Caco-2 (cell line): ENCODE measurements around the gene KCNN1. TPM values are rescaled to one million over a fixed set of nuclear protein-coding genes. Genes with fewer than 3 reads are reported as not detected.
"Not testable (repeated sequence)": the region's sequence is repeated elsewhere in the genome, so short reads cannot be mapped to it uniquely, and the experiment has no call there.

Source experiments
- BruUV-seq: library from RNA; stranded (reverse); fragments of 400-500 nt; replicated peaks from 2 replicates; lab custom pipeline; 2021; lab: Mats Ljungman, UMichigan
- CTCF ChIA-PET: fragments of 300-600 bp; sonication (Branson Sonifier 250); formaldehyde crosslinking; loops from one replicate; lab custom pipeline; 2022; ENCODE audit warnings: antibody characterized with exemption; lab: Charles Lee
- POLR2A ChIA-PET: fragments of 300-600 bp; sonication (Branson Sonifier 250); formaldehyde crosslinking; loops from one replicate; lab custom pipeline; 2022; ENCODE audit warnings: antibody characterized with exemption; lab: Charles Lee
- DNase-seq, 2 experiments: peaks; one replicate each; pipeline versions ENCODE4 v3.0.0 to v3.0.0-alpha.2; 2020 to 2022
- H3K27me3 ChIP-seq: replicated peaks from 2 replicates; pipeline ENCODE4 v1.6.0; 2011; ENCODE audit warnings: low read length; ENCODE audit not compliant: control insufficient read depth, insufficient read depth
- H3K36me3 ChIP-seq: 2 replicates; pipeline ENCODE4 v1.5.1; 2011; ENCODE audit warnings: low read length; ENCODE audit not compliant: control insufficient read depth, insufficient read depth
- H3K4me1 ChIP-seq: fragments of 250-450 bp; sonication (Bioruptor Pico); 2 replicates; pipeline ENCODE4 v1.5.1; 2020; ENCODE audit warnings: mild to moderate bottlenecking
- H3K4me3 ChIP-seq: 2 replicates; pipeline ENCODE4 v1.5.1; 2011; ENCODE audit warnings: low read depth, mild to moderate bottlenecking, control low read depth, low read length
- H3K9me3 ChIP-seq: fragments of 250-450 bp; sonication (Bioruptor Pico); 2 replicates; pipeline ENCODE4 v1.5.1; 2020; ENCODE audit warnings: mild to moderate bottlenecking, moderate library complexity
- H3K27ac Mint-ChIP-seq: one replicate; pipeline ENCODE4 v1.8.0; 2022; ENCODE audit warnings: mixed read lengths; ENCODE audit not compliant: unreplicated experiment
- H3K27me3 Mint-ChIP-seq: one replicate; pipeline ENCODE4 v1.8.0; 2022; ENCODE audit warnings: mixed read lengths; ENCODE audit not compliant: insufficient read depth, unreplicated experiment
- H3K36me3 Mint-ChIP-seq: one replicate; pipeline ENCODE4 v1.8.0; 2022; ENCODE audit warnings: mild to moderate bottlenecking, mixed read lengths; ENCODE audit not compliant: insufficient read depth, unreplicated experiment
- H3K4me1 Mint-ChIP-seq: one replicate; pipeline ENCODE4 v1.8.0; 2022; ENCODE audit warnings: low read depth, mixed read lengths; ENCODE audit not compliant: unreplicated experiment
- H3K4me3 Mint-ChIP-seq: one replicate; pipeline ENCODE4 v1.8.0; 2022; ENCODE audit warnings: mild to moderate bottlenecking, moderate library complexity, mixed read lengths; ENCODE audit not compliant: unreplicated experiment
- H3K9me3 Mint-ChIP-seq: one replicate; pipeline ENCODE4 v1.8.0; 2022; ENCODE audit warnings: mixed read lengths; ENCODE audit not compliant: unreplicated experiment
- intact Hi-C: fragments of 100-400 bp; cut with micrococcal nuclease; formaldehyde crosslinking; loops from one replicate; pipeline ENCODE4 v1.10.0; 2022; ENCODE audit not compliant: unreplicated experiment
- total RNA-seq: library from RNA; stranded (reverse); gene quantifications from 2 replicates; pipeline ENCODE4 v1.2.3, GENCODE V29; 2022
- TF ChIP-seq, protein P1 (sequence below), 2 experiments: fragments of 200-600 bp in 1 of 2; IDR thresholded peaks; 1 replicate in 1 of 2; 2 replicates in 1 of 2; pipeline versions ENCODE4 v1.5.1 to v1.8.0; 2011 to 2022; ENCODE audit warnings: antibody characterized with exemption in 1 of 2, control low read depth in 1 of 2, inconsistent platforms in 1 of 2, low read depth in 1 of 2, low read length in 1 of 2, mild to moderate bottlenecking in 1 of 2, moderate library complexity in 1 of 2; ENCODE audit not compliant: insufficient read depth in 1 of 2, severe bottlenecking in 1 of 2, unreplicated experiment in 1 of 2

Gene KCNN1
- total RNA-seq, 1 experiment from 2014 or later: not detected

DNA sequence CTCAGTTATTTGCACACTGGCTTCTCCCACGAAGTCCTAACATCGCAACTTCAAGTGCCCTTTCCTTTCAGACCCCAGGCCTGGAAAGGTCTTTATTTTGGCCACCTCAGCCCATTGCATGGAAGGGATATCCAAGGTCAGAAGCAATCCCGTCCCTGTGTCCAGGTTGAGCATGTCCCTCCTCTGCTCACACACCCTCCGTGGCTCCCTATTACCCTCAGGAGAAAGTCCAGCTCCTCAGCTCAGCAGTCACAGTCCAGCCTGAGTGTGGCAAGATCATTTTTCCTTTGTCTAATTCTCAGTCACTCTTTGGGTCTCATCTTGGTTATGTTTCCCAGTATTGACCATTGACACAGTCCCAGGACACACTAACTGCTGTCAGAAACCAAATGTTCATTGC lies 60.2 kb downstream of the KCNN1 start:
- Histone ChIP-seq H3K4me3 (no peak overlapping the region), H3K9me3 (no peaks in the 10 kb centered on the region), H3K4me1 (peaks cover 6% of the 10 kb centered on the region; the same call in 1 of the 2 replicates), H3K27me3 (no peaks in the 10 kb centered on the region), H3K36me3 (no peaks in the 10 kb centered on the region)
- ChIA-PET POLR2A (no interaction called here), CTCF (no interaction called here)
- TF ChIP-seq, protein P1, sequence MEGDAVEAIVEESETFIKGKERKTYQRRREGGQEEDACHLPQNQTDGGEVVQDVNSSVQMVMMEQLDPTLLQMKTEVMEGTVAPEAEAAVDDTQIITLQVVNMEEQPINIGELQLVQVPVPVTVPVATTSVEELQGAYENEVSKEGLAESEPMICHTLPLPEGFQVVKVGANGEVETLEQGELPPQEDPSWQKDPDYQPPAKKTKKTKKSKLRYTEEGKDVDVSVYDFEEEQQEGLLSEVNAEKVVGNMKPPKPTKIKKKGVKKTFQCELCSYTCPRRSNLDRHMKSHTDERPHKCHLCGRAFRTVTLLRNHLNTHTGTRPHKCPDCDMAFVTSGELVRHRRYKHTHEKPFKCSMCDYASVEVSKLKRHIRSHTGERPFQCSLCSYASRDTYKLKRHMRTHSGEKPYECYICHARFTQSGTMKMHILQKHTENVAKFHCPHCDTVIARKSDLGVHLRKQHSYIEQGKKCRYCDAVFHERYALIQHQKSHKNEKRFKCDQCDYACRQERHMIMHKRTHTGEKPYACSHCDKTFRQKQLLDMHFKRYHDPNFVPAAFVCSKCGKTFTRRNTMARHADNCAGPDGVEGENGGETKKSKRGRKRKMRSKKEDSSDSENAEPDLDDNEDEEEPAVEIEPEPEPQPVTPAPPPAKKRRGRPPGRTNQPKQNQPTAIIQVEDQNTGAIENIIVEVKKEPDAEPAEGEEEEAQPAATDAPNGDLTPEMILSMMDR (IDR thresholded peaks at IDR 0.05; ENCODE audit: insufficient read depth in 1 of 2, low read depth in 1 of 2, low read length in 1 of 2, severe bottlenecking in 1 of 2, unreplicated experiment in 1 of 2): no peak
- no peak overlapping the region for H3K27ac Mint-ChIP-seq
- H3K4me1 Mint-ChIP-seq: peaks cover 4% of the 10 kb centered on the region
- H3K4me3 Mint-ChIP-seq: no peak overlapping the region
- no peak for DNase-seq
- H3K27me3 Mint-ChIP-seq: no peaks in the 10 kb centered on the region
- no TSS peak for BruUV-seq
- no peaks in the 10 kb centered on the region for H3K9me3 Mint-ChIP-seq
- no peaks in the 10 kb centered on the region for H3K36me3 Mint-ChIP-seq
- intact Hi-C loops: no loop called here

DNA sequence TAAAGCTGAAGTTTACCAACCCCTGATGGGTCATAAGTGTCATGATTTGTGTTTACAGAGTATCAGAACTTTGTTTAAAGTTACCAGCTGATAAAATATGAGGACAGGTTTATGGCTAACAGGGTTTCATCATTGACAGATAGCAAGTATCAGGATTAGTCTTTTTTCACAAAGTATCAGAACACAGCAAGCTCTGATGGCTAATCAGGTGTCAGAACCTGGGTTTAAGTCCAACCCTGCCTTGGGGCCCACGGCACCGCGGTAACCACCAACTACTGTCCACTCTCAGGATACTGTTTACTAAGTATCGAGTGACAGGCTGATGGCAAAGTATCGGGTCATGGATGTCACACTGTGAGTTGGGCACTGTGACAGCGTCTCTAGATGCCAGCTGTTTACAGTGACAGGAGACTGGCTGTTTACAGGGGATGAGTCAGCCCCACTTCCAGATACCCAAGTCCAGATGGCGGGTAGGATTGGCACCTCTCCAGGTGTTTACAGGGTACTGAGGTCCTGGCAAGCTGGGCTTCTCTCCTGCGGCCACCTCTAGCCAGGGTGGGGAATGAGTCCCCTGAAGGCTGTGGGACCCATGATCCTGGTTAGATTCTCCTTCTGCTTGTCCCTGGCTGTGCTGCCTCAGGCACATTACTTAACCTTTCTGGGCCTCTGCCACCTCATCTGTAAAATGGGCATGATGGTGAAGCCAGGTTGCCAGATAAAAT lies 62.9 kb downstream of the KCNN1 start:
- peak; percentile 56 to 57 for DNase-seq
- H3K9me3 ChIP-seq: no peaks in the 10 kb centered on the region
- H3K4me1 Mint-ChIP-seq: no peaks in the 10 kb centered on the region
- no peaks in the 10 kb centered on the region for H3K9me3 Mint-ChIP-seq
- no peaks in the 10 kb centered on the region for H3K27me3 Mint-ChIP-seq
- TF ChIP-seq, protein P1 (IDR thresholded peaks at IDR 0.05; ENCODE audit: insufficient read depth in 1 of 2, low read depth in 1 of 2, low read length in 1 of 2, severe bottlenecking in 1 of 2, unreplicated experiment in 1 of 2): no peak
- peaks cover 6% of the 10 kb centered on the region; the same call in 1 of the 2 replicates for H3K4me1 ChIP-seq
- BruUV-seq: no TSS peak
- CTCF ChIA-PET: interaction anchor here (0.7 to 1.0 kb wide), 2 partner anchors 28 to 83 kb away, joined by 3 to 10 read pairs; no protein-coding TSS in a partner anchor
- no peaks in the 10 kb centered on the region for H3K36me3 Mint-ChIP-seq
- H3K27me3 ChIP-seq: no peaks in the 10 kb centered on the region
- H3K4me3 Mint-ChIP-seq: peak overlapping the region; percentile 14
- H3K36me3 ChIP-seq: no peaks in the 10 kb centered on the region
- intact Hi-C loops: loop anchor here (1.0 kb wide), 1 partner anchor 29 kb away; no protein-coding TSS in a partner anchor
- no peak overlapping the region for H3K27ac Mint-ChIP-seq
- H3K4me3 ChIP-seq: no peak overlapping the region
- POLR2A ChIA-PET: interaction anchor here (0.5 to 1.2 kb wide), 4 partner anchors 29 to 252 kb away, joined by 3 to 5 read pairs (median 3); partner anchors contain the start of genes CCDC124 and JUND

DNA sequence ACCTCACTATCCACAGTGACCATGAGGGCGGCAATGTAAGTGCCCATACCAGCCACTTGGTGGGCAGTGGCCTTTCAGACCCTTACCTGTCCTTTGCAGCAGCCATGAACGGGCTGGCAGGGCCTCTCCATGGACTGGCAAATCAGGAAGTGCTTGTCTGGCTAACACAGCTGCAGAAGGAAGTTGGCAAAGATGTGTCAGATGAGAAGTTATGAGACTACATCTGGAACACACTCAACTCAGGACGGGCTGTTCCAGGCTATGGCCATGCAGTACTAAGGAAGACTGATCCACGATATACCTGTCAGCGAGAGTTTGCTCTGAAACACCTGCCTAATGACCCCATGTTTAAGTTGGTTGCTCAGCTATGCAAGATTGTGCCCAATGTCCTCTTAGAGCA lies 64.5 kb downstream of the KCNN1 start:
- not testable (repeated sequence) for H3K27ac Mint-ChIP-seq, H3K4me3 Mint-ChIP-seq
- CTCF ChIA-PET: interaction anchor here (0.5 kb wide), 1 partner anchor 56 kb away, joined by 3 read pairs; no protein-coding TSS in a partner anchor

DNA sequence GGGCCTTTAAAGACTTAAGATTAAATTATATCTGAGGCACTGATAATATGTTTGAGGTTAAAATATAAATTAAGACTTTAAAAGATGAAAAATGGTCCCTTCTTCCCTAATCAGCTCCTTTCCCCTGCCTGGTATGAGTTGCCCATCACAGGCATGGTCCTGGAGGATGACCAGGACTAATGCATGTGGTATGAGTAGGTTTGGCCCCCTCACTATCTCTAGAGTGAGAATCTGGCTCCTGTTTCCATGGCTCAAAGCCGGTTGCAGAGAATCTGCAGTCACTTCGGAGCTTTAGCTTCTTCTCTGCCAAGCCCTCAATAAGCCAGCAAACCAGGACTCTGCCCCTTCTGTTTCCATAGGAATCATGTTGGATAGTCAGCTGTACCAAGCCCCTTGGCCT lies 65.2 kb downstream of the KCNN1 start:
- intact Hi-C loops, H3K4me3 Mint-ChIP-seq, H3K36me3 ChIP-seq, H3K36me3 Mint-ChIP-seq, H3K4me1 Mint-ChIP-seq, H3K4me1 ChIP-seq, H3K4me3 ChIP-seq, BruUV-seq, H3K9me3 Mint-ChIP-seq, POLR2A ChIA-PET, H3K27me3 ChIP-seq, H3K9me3 ChIP-seq, CTCF ChIA-PET, H3K27me3 Mint-ChIP-seq, DNase-seq, H3K27ac Mint-ChIP-seq: not testable (repeated sequence)

More for the DNA sequence above, 64.5 kb downstream of the KCNN1 start:
- H3K36me3 Mint-ChIP-seq, H3K9me3 Mint-ChIP-seq, intact Hi-C loops, H3K36me3 ChIP-seq, H3K4me1 ChIP-seq, H3K4me1 Mint-ChIP-seq, H3K27me3 Mint-ChIP-seq, DNase-seq, H3K4me3 ChIP-seq, POLR2A ChIA-PET, H3K27me3 ChIP-seq, H3K9me3 ChIP-seq, BruUV-seq: not testable (repeated sequence)
